HG03378 (cell line): ENCODE data around the gene RALGPS1.
A peak's percentile ranks its signal among the peaks of the same experiment; 100 is the strongest.

ENCODE experiments used
- ATAC-seq: cut with Tn5 transposase; IDR thresholded peaks from one replicate; pipeline ENCODE4 v1.9.1; 2021; ENCODE audit warnings: mild to moderate bottlenecking, moderate library complexity; ENCODE audit not compliant: unreplicated experiment

The RALGPS1 gene

DNA sequence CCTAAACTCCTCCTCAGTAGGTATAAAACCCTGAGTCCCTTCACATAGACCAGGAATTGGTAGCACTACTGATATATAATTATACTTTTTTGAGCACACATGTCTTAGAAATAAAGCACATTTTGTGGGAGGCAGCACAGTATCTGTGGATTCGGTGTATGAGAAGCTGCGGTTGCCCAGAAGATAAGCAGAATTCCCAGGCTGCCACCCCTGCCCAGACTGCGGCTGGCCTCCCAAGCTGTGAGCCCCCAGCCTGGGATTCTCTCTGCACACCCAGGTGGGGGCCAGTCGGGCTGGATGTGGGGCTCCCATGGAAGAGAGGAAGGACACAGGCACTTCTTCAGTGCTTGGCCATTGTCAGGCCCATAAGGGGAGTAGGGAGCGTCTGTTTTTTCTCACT, 233.4 kb downstream of the RALGPS1 start:
- no peak for ATAC-seq

- ATAC-seq = no peak
Observed at GRCh38 chr9:127149010-127149409, 234.4 kb downstream of the RALGPS1 start.

DNA sequence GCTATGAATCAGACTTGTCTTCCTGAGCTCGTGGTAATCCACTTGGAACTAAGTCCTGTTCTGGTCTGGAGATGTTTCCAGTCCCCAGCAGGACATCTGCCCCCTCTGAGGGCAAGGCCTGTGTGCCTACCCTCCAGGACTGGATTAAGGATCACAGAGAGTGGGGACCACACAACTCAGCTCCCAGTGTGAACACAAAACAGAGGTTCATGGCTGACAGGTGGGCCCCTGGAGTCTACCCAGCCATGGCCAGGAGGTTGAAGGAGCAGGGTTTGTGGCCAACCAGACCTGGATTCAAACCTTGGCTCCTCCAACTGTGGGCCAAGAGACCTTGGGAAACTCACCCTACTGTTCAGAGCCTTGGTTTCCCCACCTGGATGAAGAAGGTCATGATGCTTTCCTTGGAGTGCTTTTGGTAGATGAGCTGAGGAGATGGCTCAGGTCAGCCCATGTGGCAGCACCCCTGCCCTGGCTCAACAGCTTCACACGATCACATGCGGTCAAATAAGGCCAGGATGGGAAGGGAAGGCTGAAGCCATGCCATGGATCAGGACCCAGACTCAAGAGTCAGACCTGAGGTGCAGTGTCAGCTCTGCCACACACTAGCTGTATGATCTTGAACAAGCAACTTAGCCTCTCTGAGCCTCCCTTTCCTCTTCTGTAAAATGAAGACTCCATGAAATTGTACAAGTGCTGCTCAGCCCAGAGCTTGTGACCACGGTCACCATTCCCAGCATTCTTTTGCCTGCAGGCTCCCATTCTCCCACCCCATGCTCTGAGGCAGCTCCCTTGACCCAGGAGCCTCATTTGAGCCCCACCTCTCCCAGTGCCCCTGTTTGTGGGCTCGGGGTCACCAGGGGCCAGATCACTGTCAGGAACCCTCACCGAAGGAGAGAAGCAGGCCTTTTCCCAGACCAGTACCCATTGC, 235.1 kb downstream of the RALGPS1 start:
- ATAC-seq = no peak

- ATAC-seq = no peak
Observed at GRCh38 chr9:127153501-127153900, 238.9 kb downstream of the RALGPS1 start.

DNA sequence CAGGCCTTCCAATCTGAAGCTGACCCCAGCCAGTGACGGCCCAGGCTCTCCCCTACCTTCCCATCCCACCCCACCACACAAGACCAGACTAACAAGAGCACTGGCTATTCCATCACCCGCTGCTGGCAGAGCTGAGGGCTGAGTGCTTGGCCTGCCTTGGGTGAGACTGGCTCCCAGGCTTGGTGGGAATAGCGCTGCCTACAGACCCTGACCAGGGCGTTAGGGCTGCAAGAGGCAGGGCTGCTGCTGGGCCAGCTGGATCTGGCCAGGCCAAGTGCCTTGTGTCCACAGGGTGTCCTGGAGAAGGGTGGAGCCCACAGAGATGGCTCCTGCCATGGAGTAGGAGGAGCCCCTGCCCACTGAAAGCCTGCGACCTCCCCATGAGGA, 239.4 kb downstream of the RALGPS1 start:
- ATAC-seq = no peak

GRCh38 chr9:127154390-127155191, 240.0 kb downstream of the RALGPS1 start:
- ATAC-seq = no peak

DNA sequence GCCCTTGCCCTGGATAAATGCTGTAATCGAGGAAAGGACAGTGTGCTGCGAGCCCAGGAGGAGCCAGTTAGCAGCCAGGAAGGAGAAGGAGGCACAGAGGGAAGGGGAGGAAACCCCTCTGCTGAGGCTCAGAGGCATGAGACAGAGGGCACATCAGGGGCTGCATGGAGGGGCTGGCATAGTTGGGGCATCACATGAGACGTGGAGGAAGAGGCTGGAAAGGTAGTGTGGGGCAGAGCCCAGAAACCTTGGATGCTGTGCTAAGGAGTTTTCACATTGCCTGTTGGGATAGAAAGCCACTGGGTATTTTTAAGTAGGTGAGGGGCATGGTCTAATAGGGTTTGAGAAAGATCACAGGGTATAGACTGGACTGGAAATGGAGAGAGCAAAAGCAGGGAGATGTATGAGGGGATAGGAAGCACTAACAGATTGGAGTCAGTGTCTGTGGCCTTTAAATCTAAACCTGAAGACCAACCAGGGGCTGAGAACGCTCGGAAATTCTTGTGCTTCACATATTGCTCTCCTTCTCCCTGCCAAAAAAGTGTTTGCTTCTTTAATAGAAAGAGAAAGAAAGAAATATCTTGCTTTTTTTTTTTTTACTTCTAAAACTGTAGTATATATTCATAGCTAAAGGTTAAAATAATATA, 240.9 kb downstream of the RALGPS1 start:
- no peak for ATAC-seq

GRCh38 chr9:127158786-127159324, 244.3 kb downstream of the RALGPS1 start:
- no peak for ATAC-seq

DNA sequence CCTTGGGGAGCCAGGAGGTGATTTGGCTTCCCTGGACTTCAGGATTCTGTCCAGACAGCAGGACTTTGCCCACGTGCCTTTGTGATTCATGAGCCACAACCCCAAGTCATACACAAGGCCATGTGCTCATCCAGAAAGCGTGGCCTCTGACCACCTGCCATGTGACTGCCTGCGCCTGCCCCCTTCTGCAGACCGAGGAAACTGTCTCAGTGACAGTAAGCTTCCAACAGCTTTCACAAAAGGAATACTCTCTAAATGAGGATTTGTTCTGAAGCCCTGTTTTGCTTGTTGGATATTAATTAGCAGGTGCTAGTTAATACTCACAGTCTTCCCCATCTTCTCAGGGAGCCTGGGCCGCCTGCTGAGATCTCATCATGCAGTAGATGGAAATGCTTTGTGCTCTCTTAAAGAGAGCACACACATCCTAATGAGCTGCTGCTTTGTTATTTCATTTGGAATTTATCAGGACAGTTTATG, 244.8 kb downstream of the RALGPS1 start:
- ATAC-seq = no peak

DNA sequence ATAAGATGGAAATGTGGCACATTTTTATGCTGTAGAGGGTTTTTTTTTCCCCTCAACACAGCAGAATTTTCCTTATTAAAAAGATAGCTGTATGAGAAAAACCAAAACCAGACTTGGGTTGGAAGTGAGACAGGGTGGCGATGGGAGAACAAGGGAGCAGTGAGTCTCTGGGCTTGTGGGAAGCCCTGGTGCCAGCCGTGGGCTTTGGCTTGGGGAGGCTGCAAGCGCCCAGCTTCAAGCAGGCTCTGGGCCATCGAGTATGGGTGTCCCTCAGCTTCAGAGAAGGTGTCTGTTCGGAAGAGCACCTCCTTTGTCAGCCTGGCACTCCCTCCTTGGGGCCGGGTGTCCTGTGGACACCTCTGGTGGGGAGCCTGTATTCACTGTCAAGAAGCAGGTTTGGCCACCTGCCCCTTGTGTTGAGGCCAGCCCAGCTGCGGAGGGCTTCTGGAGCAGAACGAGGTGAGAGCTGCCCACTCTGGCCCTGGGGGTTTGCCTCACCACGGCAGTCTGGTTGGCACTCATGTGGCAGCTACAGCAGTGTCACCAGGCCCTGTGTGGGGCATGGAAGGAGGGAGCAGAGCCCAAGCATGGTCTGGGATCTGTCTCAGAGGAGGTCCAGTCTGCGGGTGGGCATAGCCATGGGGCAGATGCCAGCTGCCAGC, 245.5 kb downstream of the RALGPS1 start:
- ATAC-seq = no peak

DNA sequence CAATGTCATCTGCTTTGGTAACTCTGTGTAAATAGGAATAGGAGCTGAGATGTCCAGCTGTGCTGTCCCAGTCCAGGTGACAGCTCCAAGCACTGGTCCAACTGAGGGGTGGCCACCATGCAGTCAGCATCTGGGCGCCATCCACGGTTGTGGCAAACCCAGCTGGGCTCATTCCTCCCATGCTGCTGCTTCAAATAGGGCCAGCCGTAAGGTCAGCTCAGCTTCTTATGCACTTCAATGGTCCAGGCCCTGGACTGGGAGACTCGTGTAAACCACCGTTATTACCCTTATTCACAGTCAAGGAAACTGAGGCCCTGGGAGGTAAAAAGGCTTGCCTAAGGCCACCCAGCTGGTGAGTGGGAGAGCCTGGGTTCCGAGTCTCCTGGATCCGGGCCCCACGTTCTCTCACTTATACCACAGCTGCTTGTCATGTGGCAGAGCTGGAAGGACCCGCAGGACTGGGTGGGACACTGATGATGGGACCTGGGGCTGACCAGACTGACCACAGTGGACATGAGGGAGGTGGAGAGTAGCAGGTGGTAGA, 246.6 kb downstream of the RALGPS1 start:
- ATAC-seq = no peak

- no peak for ATAC-seq
Observed at GRCh38 chr9:127162046-127162863, 247.7 kb downstream of the RALGPS1 start.

DNA sequence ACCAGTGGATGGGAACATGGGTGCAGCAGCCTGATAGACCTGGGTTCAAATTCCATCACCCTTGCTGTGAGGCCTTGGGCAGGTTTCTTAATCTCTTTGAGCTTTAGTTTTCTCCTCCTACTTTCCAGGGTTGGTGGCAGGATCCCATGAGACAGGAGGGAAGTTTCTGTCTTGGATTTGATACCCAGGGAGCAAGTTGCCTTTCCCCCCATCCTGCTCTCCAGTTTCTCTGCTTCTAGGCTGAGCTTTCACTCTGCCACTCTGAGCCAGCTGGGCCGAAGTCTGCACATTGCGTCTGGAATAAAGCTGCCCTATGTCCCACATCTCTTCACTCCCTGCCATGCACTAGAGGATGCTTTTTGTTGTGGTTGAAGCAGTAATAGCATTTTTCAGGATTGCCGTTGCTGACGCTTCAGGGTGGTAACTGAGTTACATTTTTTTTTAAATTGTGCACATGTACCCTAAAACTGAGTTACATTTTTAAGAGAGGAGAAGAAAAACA, 248.3 kb downstream of the RALGPS1 start:
- no peak for ATAC-seq

DNA sequence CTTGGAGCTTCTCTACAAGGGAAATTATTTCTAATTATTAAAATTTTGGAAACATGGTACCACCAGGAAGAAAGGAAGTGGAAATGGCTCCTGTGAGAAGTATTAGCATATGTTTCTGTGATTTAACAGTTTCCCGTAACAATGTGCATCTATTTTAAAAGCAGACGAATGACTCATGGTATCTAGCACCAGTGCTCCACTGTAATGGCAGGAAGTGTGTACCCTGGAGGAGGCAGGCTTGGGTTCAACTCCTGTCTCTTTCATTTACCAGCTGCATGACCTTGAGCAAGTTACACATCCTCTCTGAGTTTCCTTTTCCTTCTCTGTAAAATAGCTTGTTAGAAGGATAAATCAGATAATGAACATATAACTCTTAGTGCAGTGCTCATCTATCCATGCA, 248.8 kb downstream of the RALGPS1 start:
- ATAC-seq = no peak

DNA sequence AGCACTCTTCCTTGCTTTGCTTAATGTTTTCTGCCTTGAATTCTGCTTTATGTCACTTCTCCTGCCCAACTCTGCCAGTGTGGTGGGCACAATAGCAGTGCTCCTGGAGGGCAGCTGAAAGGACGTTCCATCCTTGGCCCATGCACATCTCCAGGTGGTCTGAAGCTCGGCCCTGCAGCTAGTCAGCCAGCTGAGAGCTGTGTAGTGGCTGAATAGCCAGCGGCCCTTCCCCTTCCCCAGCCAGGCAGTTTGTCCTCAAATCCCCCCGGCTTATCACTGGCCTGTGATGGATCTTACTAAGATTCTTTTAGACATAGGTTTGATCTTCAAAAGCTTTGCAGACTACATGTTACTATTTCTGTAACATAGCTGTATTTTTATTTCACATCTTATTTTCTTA, 250.5 kb downstream of the RALGPS1 start:
- no peak for ATAC-seq

DNA sequence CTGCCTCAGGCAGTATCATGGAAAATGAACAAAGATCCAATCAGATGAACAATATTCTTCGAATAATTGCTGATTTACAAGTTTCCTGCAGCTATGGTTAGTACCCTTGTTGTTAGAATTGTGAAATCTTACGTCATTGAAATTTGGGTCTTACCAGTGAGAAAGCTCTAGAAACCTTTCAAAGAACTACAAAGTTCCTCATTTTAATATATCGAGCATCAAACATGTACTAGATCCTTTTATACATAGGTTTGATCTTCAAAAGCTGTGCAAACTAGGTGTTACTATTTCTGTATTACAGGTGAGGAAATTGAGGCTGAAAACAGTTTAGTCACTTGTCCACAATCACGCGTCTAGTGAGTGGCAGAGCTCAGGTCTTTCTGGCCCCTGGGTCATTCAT, 251.5 kb downstream of the RALGPS1 start:
- ATAC-seq = peak; percentile 5

GRCh38 chr9:127166651-127167524, 252.3 kb downstream of the RALGPS1 start:
- peak; percentile 64 for ATAC-seq
